Mesendoderm (in vitro differentiated cells): Measurements from ENCODE around the gene NPR2.

ENCODE experiments used
- DNase-seq: peaks from one replicate; pipeline ENCODE4 v3.0.0; 2013
- H2AK5ac ChIP-seq: 2 replicates; pipeline ENCODE4 v1.6.1; 2013; ENCODE audit warnings: low read length, inconsistent platforms
- H2BK120ac ChIP-seq: 2 replicates; pipeline ENCODE4 v1.6.1; 2013; ENCODE audit warnings: low read depth, mild to moderate bottlenecking, low read length, moderate library complexity, mixed read lengths
- H2BK15ac ChIP-seq: replicated peaks from 2 replicates; pipeline ENCODE4 v1.6.1; 2013; ENCODE audit warnings: low read depth, mild to moderate bottlenecking, moderate library complexity
- H2BK5ac ChIP-seq: 2 replicates; pipeline ENCODE4 v1.6.1; 2013; ENCODE audit warnings: low read length, inconsistent platforms
- H3K18ac ChIP-seq: 2 replicates; pipeline ENCODE4 v1.6.1; 2013; ENCODE audit warnings: mild to moderate bottlenecking, low read length, mixed read lengths
- H3K23ac ChIP-seq: one replicate; pipeline ENCODE4 v1.6.1; 2013; ENCODE audit warnings: low read length
- H3K27ac ChIP-seq: 2 replicates; pipeline ENCODE4 v1.5.1; 2013; ENCODE audit warnings: low read depth, mild to moderate bottlenecking, inconsistent platforms, low read length, moderate library complexity
- H3K27me3 ChIP-seq: 2 replicates; pipeline ENCODE4 v1.6.1; 2013; ENCODE audit warnings: low read length, control low read depth, mild to moderate bottlenecking, inconsistent platforms; ENCODE audit not compliant: insufficient read depth, poor library complexity
- H3K36me3 ChIP-seq: 2 replicates; pipeline ENCODE4 v1.6.1; 2013; ENCODE audit warnings: low read length, inconsistent platforms; ENCODE audit not compliant: control insufficient read depth, insufficient read depth
- H3K4ac ChIP-seq: one replicate; pipeline ENCODE4 v1.6.1; 2013; ENCODE audit warnings: low read depth, mild to moderate bottlenecking, low read length, moderate library complexity
- H3K4me1 ChIP-seq: 2 replicates; pipeline ENCODE4 v1.6.1; 2013; ENCODE audit warnings: low read depth, low read length, inconsistent platforms; ENCODE audit not compliant: control insufficient read depth
- H3K4me2 ChIP-seq: 2 replicates; pipeline ENCODE4 v1.6.1; 2013; ENCODE audit warnings: low read length
- H3K4me3 ChIP-seq: 2 replicates; pipeline ENCODE4 v1.5.1; 2013; ENCODE audit warnings: mild to moderate bottlenecking, low read length
- H3K56ac ChIP-seq: one replicate; pipeline ENCODE4 v1.6.1; 2013; ENCODE audit warnings: low read length
- H3K79me1 ChIP-seq: 2 replicates; pipeline ENCODE4 v1.6.1; 2013; ENCODE audit warnings: low read length, inconsistent platforms
- H3K79me2 ChIP-seq: 2 replicates; pipeline ENCODE4 v1.6.1; 2013; ENCODE audit warnings: mild to moderate bottlenecking, low read length; ENCODE audit not compliant: control insufficient read depth, insufficient read depth
- H3K9ac ChIP-seq: 2 replicates; pipeline ENCODE4 v1.6.1; 2013; ENCODE audit warnings: low read length, inconsistent platforms
- H4K5ac ChIP-seq: one replicate; pipeline ENCODE4 v1.6.1; 2013; ENCODE audit warnings: low read length
- H4K8ac ChIP-seq: one replicate; pipeline ENCODE4 v1.6.1; 2013; ENCODE audit warnings: low read depth, mild to moderate bottlenecking, control low read depth, low read length, moderate library complexity
- WGBS: extraction: QIAGEN DNeasy Blood & Tissue Kit; methylation state at CpG from one replicate; pipeline ENCODE4 v1.1.7; 2013; ENCODE audit warnings: low lambda C conversion rate, missing lambda C conversion rate; ENCODE audit not compliant: insufficient coverage; ENCODE audit errors: extremely low coverage; 5-methylcytosine and 5-hydroxymethylcytosine counted together

The NPR2 gene

DNA sequence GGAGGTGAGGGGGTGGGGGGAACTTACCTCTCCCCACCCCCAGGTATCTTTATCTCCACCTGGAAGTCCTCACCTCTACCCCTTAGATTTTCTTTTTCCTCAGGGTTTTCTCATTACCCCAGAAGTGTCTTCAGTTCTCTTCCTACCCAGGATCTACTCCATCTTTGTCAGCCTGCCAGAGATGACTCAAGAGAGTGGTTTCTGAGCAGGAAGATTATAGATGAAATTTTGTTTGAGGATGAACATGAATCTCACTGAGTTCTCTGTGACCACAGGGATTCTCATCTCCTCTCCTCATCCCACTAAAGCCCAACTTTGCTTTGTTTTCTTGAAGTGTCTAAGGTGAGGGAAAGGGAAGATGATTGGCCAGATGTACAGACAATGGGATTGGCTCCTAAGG is 28.7 kb downstream of the NPR2 start:
- DNase-seq: no peak
- Histone ChIP-seq H3K23ac (no peak overlapping the region), H3K4me2 (no peak overlapping the region)

DNA sequence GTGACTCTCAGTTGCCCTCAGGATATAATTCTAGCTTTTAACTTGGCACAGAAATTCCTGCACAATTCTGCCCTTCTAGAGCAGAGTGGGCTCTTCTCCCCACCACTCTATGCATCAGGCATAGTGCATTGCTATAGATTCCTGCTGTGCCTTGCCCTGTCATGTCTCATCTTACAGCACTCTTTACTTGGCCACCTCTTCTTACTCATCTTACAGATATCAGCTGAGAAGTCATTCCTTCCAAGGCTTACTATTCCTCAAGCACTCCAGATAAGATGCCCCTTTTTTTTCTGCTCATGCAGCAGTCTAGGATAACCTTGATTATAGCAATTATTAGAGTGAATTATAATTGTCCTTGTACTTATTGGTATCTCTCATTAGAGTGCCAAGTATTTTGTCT is 31.5 kb downstream of the NPR2 start:
- Histone ChIP-seq H3K4me1 (no peaks in the 10 kb centered on the region), H4K5ac (no peak overlapping the region), H2BK5ac (no peak overlapping the region), H2AK5ac (no peak overlapping the region), H3K79me2 (no peaks in the 10 kb centered on the region), H3K79me1 (no peaks in the 10 kb centered on the region), H3K4me3 (no peak overlapping the region), H3K23ac (no peak overlapping the region), H2BK120ac (no peak overlapping the region), H3K4me2 (no peak overlapping the region), H3K18ac (no peak overlapping the region), H3K4ac (no peak overlapping the region), H3K27ac (no peak overlapping the region), H3K56ac (no peak overlapping the region), H3K27me3 (no peaks in the 10 kb centered on the region), H3K9ac (no peak overlapping the region), H4K8ac (no peak overlapping the region), H3K36me3 (no peaks in the 10 kb centered on the region), H2BK15ac (no peak overlapping the region)
- DNase-seq: no peak

More for the DNA sequence above, 28.7 kb downstream of the NPR2 start:
- Histone ChIP-seq H3K56ac (no peak overlapping the region), H3K4ac (no peak overlapping the region), H4K8ac (no peak overlapping the region), H3K4me3 (no peak overlapping the region), H3K27ac (no peak overlapping the region), H4K5ac (no peak overlapping the region), H3K4me1 (no peaks in the 10 kb centered on the region), H2BK15ac (no peak overlapping the region), H3K27me3 (no peaks in the 10 kb centered on the region), H3K9ac (no peak overlapping the region), H3K36me3 (no peaks in the 10 kb centered on the region), H2AK5ac (no peak overlapping the region), H3K79me1 (no peaks in the 10 kb centered on the region), H3K18ac (no peak overlapping the region), H2BK120ac (no peak overlapping the region), H3K79me2 (no peaks in the 10 kb centered on the region), H2BK5ac (no peak overlapping the region)

DNA sequence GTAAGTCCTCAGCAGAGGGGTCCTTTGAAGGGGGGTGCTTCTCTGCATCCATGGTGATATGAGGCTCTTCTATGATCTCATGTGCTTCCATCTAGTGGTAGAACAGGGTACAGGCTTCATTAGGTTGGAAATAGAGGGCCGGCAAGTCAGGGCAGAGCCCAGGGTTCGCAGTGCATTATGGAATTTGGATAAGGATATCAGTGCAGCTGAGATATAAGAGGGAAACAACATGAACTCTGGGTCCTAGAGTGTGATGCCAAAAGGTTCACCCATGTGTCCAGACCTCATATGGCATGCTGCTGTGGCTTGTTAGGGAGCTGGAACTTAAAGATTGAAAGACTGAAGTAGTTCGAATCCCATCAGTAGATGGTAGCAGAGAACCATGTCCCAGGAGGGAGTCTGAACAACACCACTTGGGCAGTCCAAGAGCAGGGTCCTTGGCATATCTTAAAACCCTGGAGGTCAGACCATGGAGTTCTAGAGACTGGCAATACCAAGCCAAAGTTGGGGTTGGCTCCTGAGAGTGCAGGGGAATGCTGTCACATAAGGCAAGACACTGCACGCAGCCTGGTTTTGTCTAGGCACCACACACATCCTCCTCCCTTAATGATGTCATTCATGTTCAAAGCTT is 34.8 kb downstream of the NPR2 start:
- Histone ChIP-seq H3K56ac (no peak overlapping the region), H3K36me3 (no peaks in the 10 kb centered on the region), H2AK5ac (no peak overlapping the region), H3K4ac (no peak overlapping the region), H3K4me2 (no peak overlapping the region), H3K79me1 (no peaks in the 10 kb centered on the region), H2BK5ac (no peak overlapping the region), H2BK15ac (no peak overlapping the region), H3K4me3 (no peak overlapping the region), H3K4me1 (peaks cover 6% of the 10 kb centered on the region), H3K23ac (no peak overlapping the region), H3K18ac (no peak overlapping the region), H3K27ac (no peak overlapping the region), H4K5ac (no peak overlapping the region), H2BK120ac (no peak overlapping the region), H3K79me2 (no peaks in the 10 kb centered on the region), H4K8ac (no peak overlapping the region), H3K27me3 (no peaks in the 10 kb centered on the region), H3K9ac (no peak overlapping the region)
- WGBS: no CpG with 5 or more reads among the region's 4 CpGs
- DNase-seq: peak; percentile 76

DNA sequence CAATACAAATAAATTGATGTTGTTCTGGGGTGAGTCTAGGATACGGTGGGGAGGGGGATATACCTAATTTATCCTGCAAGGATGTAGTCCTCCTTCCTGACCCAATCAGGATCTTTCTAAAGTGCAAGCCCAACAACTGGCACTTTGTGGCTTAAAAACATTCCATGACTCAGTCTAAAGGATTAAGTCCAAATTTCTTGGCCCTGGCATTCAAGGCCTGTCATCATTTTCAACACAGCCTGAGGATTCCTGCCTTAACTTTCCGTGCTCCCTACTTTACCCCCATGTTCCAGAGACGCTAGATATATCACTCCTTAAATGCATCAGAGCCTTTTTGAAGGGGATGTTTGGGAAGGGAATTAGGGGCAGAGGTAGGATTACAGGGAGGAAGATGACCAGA is 36.1 kb downstream of the NPR2 start:
- Histone ChIP-seq H3K27me3 (no peaks in the 10 kb centered on the region), H3K79me2 (no peaks in the 10 kb centered on the region), H3K23ac (no peak overlapping the region), H3K4me2 (no peak overlapping the region), H4K5ac (no peak overlapping the region), H3K4me3 (no peak overlapping the region), H3K4ac (no peak overlapping the region), H3K18ac (no peak overlapping the region), H3K9ac (no peak overlapping the region), H3K27ac (no peak overlapping the region), H2BK120ac (no peak overlapping the region), H4K8ac (no peak overlapping the region), H3K79me1 (no peaks in the 10 kb centered on the region), H2BK15ac (no peak overlapping the region), H3K56ac (no peak overlapping the region), H2BK5ac (no peak overlapping the region), H3K4me1 (peaks cover 6% of the 10 kb centered on the region), H3K36me3 (no peaks in the 10 kb centered on the region), H2AK5ac (no peak overlapping the region)
- WGBS: no CpG with 5 or more reads among the region's 3 CpGs
- DNase-seq: no peak

DNA sequence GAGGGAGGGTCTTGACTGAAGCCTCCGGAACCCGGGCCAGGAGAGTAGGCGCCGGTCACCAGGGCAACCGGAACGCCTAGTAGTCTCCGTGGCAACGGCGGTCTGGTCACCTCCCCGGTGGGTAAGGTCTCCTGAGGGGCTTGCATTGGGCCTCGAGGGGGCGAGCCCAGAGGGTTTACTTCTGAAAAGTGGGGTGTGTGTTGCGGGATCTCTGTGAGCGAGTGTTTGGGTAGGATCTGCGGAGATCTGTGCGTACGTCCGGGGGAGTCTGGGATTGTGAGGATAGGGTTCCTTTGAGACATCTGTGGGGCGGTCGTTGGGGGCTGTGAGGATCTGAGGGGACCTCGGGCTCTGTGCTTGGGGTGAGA is 37.3 kb downstream of the NPR2 start, which contains the start of gene FAM221B:
Gene FAM221B (minus strand): TSS at position 17 of the 368 bp plus-strand sequence. CDS start 2,571 bp downstream, outside the sequence.
- H3K4me3 ChIP-seq: peak within 1 kb of the TSS; percentile 70

More for the DNA sequence above, 37.3 kb downstream of the NPR2 start, which contains the start of gene FAM221B:
- WGBS: no CpG with 5 or more reads among the region's 21 CpGs
- peak; percentile 66 for DNase-seq
- no peak within 1 kb of the TSS for H2BK5ac ChIP-seq
- H4K8ac ChIP-seq: no peak within 1 kb of the TSS
- H3K27me3 ChIP-seq: no peaks in the 10 kb centered on the region
- no peak within 1 kb of the TSS for H3K27ac ChIP-seq
- no peaks in the 10 kb centered on the region for H3K36me3 ChIP-seq
- peak within 1 kb of the TSS; percentile 95 for H3K18ac ChIP-seq
- H3K4me1 ChIP-seq: peaks cover 6% of the 10 kb centered on the region
- no peak within 1 kb of the TSS for H2BK120ac ChIP-seq
- H3K4me2 ChIP-seq: peak within 1 kb of the TSS; percentile 98
- peak within 1 kb of the TSS; percentile 18 for H3K4ac ChIP-seq
- no peak within 1 kb of the TSS for H4K5ac ChIP-seq
- peak within 1 kb of the TSS; percentile 92 for H3K9ac ChIP-seq
- H3K56ac ChIP-seq: peak within 1 kb of the TSS; percentile 95
- H2BK15ac ChIP-seq: no peak within 1 kb of the TSS
- no peaks in the 10 kb centered on the region for H3K79me2 ChIP-seq
- H3K79me1 ChIP-seq: no peaks in the 10 kb centered on the region
- no peak within 1 kb of the TSS for H2AK5ac ChIP-seq
- H3K23ac ChIP-seq: peak within 1 kb of the TSS; percentile 15
